NK-92 (cell line): ENCODE data around the gene CREB3L2.
"Not testable (repeated sequence)": the region's sequence is repeated elsewhere in the genome, so short reads cannot be mapped to it uniquely, and the experiment has no call there.

Experiments used
- DNase-seq: peaks from one replicate; lab custom pipeline; 2025; ENCODE audit not compliant: unreplicated experiment; lab: John Stamatoyannopoulos, UW

CREB3L2 gene, protein sequence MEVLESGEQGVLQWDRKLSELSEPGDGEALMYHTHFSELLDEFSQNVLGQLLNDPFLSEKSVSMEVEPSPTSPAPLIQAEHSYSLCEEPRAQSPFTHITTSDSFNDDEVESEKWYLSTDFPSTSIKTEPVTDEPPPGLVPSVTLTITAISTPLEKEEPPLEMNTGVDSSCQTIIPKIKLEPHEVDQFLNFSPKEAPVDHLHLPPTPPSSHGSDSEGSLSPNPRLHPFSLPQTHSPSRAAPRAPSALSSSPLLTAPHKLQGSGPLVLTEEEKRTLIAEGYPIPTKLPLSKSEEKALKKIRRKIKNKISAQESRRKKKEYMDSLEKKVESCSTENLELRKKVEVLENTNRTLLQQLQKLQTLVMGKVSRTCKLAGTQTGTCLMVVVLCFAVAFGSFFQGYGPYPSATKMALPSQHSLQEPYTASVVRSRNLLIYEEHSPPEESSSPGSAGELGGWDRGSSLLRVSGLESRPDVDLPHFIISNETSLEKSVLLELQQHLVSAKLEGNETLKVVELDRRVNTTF

DNA sequence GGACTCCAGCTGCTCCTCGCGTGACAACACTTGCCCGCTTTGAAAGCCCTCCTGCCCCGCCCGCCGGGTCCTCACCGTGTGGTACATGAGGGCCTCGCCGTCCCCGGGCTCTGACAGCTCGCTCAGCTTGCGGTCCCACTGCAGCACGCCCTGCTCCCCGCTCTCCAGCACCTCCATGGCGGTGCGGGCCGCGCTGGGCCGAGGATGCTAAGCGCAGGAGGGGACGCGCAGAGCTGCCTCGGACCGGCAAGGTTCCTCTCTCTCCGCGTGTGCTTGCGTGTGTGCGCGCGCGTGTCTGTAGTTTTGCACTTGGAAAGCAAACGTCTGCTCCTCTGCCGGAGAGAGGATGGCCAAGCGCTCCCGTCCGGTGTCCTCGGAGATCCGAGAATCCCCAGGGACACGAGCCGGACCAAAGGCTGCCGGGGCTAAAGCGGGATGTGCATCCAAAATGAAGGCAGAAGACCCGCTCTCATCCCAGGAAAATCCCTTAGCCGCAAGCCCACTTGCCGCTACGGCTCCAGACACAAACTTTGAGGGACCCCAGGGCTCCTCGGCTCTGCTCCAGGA lies at the start of gene CREB3L2:
Gene CREB3L2, minus strand, starts transcription at position 558 of the 567 bp plus-strand sequence. Its CDS starts 381 bp downstream, at position 177.
- DNase-seq = no peak

DNA sequence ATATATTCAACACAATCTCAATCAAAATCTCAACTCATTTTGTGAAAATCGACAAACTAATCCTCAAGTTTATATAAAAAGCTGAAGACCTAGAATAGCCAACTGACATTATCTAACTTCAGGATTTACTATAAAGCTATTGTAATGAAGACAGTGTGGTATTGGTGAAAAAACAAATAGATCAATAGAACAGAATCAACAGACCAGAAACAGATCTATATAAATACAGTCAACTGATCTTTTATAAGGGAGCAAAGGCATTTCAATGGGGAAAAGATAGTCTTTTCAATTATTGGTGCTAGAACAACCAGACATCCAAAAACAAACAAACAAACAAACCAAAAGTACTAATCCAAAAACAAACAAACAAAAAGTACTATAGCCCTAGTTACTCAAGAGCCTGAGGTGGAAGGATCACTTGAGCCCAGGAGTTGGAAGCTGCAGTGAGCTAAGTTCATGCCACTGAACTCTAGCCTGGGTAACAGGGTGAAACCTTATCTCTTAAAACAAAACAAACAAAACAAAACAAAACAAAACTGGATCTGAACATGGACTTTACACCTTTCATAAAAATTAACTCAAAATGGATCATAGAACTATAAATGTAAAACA lies 47.7 kb upstream of the CREB3L2 start:
- DNase-seq = no peak

DNA sequence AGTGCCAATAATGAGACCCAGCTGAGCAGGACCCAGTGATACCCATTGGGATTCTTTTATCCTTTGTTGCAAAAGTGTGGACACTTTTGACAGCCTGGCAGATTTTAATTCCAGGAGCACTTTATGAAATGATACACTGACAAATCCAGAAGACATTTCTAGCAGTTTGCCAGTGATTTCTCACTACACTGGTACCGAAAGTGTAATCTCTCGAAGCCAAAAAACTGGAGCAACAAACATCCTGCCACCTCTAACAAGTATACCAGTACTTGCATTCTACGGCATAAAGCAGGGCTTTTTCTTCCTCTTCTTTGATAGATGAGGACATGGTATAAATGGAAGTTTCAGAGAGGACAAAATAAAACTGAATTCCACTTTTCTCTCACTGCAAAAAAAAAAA lies 46.0 kb upstream of the CREB3L2 start:
- DNase-seq = no peak

DNA sequence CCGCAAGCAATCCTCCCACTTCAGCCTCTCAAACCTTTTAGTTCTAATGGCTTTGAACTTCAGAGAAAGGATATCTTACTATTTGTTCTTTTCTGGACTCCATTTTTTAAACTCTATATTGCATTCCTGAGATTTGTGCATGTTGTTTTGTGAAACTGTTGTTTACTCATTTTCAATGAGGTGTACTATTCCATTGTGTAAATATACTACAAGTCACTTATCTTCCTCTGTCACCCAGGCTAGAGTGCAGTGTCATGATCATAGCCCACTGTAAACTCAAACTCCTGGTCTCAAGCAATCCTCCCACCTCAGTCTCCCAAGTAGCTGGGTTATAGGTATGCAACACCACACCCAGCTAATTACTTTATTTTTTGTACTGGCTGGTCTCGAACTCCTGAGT lies 43.0 kb upstream of the CREB3L2 start:
- DNase-seq = no peak

DNA sequence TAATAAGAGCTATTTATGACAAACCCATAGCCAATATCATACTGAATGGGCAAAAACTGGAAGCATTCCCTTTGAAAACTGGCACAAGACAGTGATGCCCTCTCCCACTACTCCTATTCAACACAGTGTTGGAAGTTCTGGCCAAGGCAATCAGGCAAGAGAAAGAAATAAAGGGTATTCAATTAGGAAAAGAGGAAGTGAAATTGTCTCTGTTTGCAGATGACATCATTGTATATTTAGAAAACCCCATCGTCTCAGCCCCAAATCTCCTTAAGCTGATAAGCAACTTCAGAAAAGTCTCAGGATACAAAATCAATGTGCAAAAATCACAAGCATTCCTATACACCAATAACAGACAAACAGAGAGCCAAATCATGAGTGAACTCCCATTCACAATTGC lies 38.2 kb upstream of the CREB3L2 start:
- not testable (repeated sequence) for DNase-seq

DNA sequence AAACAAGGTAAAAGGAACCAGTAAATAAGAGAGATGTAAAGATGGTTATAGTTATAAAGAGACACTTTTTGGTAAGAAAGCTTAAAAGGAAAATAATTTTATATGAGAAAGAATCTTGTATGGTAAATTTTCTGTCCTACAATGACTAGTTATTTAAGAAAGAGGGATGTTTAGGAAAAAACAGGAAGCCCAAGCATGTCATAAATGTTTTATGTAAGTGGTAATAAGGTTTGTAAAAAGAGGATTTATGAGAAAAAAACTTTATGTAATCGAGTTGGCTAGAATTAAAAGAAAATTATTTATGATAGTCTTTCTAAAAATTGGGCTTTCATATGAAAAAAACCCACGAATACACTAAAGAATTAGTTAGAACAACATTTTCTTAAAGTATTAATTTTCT lies 34.2 kb upstream of the CREB3L2 start:
- no peak for DNase-seq

DNA sequence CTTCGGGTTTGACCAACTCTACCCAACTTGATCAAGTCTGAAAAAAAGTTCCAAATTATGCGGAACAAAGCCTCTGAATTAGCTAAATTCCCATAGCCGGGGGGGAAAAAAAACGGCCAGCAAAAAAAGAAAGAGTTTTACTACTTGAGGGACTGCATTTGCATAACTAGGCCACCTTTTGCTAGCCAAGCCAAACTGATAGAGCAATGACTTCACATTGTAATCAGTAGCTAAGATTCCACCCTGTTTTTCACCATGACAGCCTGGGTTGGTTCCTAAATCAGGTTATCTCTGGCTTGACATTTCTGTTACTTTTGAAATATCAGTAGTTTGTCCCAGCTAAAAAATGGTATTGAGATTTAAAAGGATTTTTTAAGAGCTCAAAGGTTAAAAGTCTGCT lies 31.4 kb upstream of the CREB3L2 start:
- DNase-seq = no peak

DNA sequence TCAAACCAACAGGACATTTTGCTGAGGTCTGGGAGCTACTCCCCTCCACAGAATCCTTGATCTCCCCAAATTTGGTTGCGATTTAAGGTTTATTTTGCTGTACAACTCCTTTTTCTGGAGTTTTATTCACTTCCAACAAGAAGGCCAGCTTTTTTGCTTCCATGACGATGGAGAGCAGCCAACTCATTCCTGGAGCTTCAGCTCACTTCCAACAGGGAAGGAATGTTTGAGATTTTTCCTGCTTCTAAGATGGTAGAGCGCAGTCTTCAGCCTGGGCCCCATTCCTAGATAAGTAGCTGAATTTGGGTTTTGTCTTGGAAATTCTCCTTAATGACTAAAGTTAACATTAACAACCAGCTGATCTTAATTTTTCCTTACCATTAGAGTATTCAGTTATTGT lies 30.9 kb upstream of the CREB3L2 start:
- DNase-seq = no peak

DNA sequence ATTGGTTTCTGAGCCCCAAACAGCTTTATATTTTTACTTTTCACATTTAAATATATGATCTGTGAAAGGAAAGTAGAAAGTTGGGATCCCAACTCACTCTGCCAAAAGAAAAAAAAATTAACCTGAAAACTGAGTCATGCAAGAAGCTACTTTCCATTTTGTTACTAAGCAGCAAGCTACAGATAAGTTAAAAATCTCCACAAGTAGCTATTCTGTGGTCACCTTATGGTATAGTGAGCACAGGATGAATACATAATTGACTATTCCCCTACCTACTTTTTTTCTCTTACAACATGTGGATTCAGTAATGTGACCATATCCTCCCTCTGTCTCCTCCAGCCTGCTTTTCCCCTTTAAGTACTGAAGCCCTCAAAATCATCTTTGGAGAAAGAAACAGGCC lies 30.3 kb upstream of the CREB3L2 start:
- no peak for DNase-seq

DNA sequence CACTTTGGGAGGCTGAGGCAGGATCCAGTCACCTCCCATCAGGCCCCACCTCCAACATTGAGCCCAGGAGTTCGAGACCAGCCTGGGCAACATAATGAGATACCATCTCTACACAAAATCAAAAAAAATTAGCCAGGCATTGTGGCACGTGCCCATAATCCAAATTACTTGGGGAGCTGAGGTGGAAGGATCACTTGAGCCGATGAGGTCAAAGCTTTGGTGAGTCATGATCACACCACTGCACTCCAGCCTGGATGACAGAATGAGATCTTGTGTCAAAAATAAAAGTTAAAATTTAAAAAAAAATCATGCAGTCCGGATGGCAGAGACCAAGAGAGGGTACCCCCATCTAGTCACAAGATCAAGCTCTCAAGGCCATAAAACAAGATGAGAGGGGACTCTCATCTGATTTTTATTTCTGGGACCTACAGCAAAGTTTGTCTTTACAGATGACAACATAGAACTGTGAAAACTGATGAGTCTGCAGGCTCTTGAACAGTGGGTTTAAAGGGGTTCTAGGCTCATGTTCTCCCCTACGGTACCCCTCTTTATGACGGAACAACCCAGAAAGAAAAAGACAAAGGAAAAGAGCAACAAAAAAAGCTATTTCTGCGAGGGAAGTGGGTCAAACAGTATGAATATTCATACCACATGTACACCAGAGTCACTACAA lies 28.9 kb upstream of the CREB3L2 start:
- no peak for DNase-seq

DNA sequence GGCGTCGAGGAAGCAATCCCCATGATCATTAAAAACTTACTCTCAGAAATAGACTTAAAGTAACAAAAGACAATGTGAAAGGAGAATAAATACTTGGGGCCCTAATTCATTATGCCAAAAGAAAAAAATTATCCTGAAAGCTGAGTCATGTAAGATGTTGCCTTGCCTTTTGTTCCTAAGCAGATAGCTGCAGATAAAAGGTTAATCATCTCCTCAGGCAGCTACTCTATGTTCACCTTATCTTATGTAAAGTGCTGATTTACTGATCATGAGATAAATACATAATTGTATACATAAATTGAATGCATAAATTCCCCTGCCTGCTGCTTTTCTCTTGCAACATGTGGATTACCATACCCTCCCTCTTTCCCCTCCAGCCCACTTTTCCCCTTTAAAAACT lies 28.1 kb upstream of the CREB3L2 start:
- DNase-seq = no peak

DNA sequence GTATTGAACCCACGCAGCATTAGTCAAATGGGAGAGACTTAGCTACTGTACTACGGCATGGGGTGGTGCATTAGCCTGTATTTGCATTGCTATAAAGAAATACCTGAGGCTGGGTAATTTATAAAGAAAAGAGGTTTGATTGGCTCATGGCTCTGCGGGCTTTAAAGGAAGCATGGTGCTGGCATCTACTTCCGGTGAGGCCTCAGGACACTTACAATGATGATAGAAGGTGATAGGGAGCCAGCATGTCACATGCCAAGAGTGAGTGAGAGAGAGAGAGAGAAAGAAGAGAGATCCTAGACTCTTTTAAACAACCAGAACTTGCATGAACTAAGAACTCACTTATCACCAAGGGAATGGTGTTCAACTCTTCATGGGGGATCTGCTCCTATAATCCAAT lies 27.2 kb upstream of the CREB3L2 start:
- DNase-seq = no peak

DNA sequence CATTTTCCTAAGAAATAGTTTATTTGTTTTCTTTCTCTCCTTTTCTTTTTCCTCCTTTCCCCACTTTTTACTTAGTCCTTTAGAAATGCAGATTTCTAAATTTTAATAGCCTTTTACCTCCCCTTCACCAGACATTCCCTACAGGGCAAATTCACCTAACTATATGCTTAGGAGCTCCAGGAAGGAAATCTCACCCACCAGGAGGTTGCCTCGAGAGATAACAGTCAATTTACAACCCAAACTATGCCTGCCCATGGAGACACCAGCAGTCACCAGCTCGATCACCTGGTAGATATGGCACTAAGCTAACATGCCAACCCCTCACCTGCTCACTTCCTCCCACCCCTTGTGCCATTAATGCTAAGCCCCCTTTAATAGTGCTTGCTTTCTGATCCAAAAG lies 25.2 kb upstream of the CREB3L2 start:
- no peak for DNase-seq

DNA sequence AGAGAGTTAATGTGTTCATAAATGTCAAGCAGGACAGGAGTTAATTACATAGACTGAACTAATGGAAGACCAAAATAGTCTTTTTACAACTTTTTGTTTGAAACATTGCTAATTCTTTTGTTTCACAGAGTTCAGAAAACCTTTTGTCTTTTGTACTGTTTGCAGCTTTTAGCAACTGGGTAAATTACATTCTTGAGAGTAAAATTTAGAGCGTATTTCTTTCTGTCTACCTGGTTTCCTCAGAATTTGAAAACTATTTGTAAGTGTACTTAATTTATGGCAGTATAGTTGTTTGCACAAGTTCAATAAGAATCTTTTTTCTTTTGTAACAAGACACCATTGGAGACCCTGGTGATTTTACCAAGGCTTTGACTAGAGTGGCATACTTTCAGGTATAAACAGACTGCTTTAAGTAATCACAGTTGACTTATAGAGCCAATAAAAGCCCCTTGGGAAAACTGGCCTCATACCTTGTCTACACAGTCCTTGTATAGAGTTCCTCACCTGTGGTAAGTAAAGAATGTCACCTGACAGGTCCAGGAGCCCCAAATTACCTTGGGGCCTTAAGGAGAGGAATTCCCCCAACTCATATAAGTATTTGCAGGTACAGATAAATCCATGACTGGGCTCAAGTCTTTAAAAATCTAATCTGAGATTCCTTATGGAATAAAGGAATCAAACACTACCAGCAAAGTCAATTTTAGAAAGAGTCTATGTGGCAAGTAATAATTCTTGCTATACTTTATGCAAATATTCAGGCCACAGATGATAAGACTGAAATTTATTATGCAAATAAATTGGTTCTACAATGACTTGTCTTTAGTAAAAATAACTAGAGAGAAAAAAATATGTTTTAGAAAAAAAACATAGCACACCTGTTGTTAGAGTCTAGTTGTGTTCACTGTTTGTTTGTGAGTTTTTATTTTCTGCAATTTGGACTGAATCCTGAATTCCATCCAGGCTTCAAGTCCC lies 23.6 kb upstream of the CREB3L2 start:
- DNase-seq = no peak

DNA sequence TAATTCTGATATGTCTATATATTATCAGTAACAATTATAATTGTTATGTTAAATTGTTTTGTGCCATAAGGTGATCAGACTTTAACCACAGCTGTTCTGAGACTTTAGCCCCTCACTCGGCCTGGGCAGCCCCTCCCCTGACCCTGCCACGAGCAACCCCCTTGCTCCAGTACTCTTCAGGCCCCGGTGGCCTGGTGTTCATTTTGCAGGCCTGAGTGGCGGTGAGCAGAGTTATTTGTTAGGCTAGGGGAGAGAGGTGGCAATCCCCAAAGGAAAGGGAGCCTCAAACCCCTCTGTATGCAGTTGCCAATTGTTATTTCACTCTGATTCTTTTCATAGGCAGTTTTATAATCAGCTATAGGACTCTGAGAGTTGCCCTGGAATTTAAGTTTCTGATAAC lies 22.9 kb upstream of the CREB3L2 start:
- DNase-seq = no peak

DNA sequence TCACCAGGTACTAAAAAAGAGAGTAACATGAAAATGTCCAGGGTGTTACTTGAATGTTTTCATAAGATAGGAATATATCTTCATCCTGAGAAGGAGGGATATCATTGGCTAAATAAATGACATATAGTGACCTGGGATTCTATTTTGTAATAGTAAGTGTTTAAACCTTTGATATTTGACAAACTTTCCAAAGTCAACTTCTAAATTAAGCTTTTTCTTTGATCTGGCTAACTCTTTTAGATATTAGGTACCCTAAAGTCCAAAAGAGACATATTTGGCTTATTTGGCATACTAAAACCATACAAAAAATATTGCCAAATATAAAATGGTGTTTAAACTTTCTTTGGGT lies 22.4 kb upstream of the CREB3L2 start:
- no peak for DNase-seq

DNA sequence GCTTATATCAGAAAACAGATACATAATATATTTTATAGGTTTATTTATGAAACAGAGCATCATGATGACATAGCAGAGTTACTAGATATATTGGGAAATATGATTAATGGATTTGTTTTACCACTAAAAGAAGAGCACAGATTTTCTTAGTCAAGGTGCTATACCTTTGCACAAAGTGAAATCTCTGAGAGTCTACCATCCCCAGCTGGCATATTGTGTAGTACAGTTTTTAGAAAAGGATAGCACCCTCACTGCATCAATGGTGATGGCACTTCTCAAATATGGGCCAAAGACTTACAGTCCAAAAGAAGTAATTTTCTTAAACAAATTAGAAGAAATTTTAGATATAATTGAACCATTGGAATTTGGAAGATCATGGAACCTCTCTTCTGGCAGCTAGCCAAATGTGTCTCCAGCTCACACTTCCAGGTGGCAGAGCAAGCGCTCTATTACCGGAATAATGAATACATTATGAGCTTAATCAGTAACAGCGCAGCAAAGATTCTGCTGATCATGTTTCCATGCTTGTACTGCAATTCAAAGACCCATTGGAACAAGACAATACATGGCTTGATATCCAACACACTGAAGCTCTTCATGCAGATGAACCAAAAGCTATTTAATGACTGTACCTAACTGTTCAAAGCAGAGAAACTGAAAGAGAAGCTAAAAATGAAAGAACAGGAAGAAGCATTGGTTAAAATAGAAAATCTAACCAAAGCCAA lies 21.9 kb upstream of the CREB3L2 start:
- no peak for DNase-seq

DNA sequence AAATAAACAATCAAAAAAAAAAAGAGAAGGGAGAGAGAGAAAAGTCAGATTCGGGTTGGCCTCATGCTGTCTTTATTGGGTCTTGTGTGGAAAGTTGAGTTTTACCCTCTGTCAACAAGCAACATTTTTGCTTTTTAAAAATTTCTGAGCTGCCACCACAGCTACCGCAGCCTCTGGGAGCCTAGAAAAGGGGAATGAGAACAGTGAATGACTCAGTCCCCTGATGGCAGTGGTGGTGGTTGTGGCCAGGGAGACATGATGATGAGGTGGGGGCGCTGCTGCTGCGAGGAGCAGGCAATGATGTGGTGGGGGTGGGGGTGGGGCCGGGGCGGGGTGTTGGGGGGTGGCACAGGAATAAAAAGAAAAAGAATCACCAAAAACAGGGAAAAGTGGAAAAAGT lies 20.0 kb upstream of the CREB3L2 start:
- no peak for DNase-seq

DNA sequence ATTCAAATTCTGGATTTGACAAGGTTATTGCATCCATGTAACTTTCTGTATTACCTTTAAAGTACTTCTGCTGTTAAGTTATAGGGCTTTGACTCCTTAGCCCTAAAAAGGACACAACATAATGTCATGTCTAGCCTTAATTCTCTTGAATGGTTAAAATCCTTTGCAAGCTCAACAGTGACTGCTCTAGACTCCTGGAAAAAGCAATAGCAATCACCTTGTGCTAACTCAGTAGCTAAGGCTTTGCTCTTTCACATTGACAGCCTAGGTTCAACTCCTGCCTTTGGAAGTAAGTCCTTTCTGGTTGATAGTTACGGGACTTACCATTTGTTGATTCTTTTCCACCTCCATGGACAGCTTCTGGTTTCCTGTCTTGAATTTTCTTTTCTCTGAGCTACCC lies 16.1 kb upstream of the CREB3L2 start:
- no peak for DNase-seq

DNA sequence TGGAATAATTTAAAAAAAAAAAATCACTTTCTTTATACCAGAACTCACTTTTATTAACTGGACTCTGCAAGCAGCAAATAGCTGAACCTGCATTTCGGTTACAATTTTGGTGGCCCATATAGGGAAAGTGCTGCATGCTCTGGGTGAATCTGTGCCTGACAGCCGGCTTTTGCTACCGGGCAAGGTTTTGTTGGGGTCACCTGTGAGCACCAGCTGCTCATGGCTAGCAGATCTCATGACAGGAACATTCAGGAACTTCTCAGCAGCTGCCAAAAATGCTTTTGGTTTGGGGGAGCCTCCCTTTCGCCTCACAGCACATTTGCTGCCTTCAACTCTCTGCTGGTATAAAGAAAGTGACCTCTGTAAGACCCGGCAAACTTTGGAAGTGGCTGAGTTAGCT lies 13.2 kb upstream of the CREB3L2 start:
- no peak for DNase-seq
